Astrocyte of the spinal cord (primary cell): ENCODE measurements around the gene ADAMTS2.
A peak's percentile ranks its signal among the peaks of the same experiment; 100 is the strongest.

Experiments
- DNase-seq: peaks from one replicate; pipeline ENCODE4 v3.0.0; 2011; ENCODE audit warnings: low read depth, low spot score
- H3K4me3 ChIP-seq: 2 replicates; pipeline ENCODE4 v1.5.1; 2011; ENCODE audit warnings: low read depth, mild to moderate bottlenecking, low read length, moderate library complexity
- in situ Hi-C: cut with HindIII; loops from 2 replicates; pipeline ENCODE4 v1.10.0; 2017; ENCODE audit warnings: low sequenced_read_pairs
- TF ChIP-seq, protein P1 (sequence below): IDR thresholded peaks from 2 replicates; pipeline ENCODE4 v1.5.1; 2012; ENCODE audit warnings: low read depth, mild to moderate bottlenecking, low read length, inconsistent platforms

Gene ADAMTS2

DNA sequence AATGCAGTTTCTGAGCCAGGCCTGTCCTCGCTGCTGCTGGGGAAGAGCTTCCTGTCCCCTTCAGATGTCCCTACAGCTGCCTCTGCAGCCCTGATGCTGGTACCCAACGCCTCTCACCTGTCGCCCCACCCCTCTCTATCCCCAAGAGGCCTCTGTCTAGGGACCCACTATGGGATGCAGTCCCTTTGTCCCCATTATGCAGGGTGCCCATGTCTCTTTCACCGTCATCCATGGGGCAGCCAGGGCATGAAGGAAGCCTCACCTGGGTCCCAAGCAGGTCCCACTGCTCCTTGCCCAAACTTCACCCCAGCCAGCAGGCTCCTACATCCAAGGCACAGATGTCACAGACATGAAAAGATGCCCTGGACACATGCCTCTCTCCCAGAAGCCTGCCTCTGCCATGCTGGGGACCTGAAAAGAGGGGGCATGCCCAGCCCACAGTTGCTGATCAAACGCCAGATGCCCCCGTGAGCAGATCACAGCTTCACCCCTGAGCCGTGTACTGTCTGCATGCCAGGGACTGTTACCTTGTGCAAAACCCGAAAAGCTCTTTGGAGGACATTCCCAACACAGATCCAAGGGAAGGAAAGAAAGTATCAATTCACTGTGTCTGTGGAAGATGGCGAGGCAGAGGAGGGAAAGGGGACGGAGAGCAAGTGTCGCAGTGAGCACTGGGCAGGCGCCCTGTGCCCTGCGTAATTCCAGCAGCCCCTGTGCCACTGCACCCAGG is 81.0 kb downstream of the ADAMTS2 start:
- H3K4me3 ChIP-seq: no peak overlapping the region
- TF ChIP-seq, protein P1, sequence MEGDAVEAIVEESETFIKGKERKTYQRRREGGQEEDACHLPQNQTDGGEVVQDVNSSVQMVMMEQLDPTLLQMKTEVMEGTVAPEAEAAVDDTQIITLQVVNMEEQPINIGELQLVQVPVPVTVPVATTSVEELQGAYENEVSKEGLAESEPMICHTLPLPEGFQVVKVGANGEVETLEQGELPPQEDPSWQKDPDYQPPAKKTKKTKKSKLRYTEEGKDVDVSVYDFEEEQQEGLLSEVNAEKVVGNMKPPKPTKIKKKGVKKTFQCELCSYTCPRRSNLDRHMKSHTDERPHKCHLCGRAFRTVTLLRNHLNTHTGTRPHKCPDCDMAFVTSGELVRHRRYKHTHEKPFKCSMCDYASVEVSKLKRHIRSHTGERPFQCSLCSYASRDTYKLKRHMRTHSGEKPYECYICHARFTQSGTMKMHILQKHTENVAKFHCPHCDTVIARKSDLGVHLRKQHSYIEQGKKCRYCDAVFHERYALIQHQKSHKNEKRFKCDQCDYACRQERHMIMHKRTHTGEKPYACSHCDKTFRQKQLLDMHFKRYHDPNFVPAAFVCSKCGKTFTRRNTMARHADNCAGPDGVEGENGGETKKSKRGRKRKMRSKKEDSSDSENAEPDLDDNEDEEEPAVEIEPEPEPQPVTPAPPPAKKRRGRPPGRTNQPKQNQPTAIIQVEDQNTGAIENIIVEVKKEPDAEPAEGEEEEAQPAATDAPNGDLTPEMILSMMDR: no peak
- in situ Hi-C loops: no loop called here
- DNase-seq: no peak

DNA sequence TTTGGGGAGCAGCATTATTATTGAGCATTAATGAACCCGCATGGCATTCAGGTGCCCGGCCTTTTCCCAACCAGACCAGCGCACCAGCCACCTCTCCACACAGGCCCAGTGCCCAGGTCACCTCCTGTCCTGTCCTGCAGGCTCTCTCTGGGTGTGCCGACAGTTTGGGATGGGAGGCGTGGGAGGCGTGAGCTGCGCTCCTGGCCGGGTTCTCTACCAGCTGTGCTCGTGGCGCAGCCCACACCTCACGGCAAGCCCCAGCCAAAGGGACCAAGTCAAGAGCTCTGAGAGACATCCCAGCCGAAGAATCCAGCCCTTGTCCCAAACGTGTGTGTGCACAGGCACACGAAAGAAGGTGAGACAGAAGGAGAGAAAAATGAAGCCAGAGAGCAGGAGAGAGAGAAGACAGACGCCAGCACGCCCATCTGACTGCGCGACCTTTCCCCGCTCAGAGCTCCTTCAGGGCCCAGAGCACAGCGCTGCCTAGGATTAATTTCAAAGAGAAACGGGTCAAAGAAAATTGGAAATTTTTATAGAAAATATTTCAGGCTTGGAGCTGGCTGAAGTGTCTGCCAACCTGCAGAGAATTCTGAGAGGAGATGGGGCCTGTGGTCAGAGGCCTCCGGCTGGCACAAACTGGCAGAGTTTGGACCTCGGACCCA is 81.7 kb downstream of the ADAMTS2 start:
- no peak overlapping the region for H3K4me3 ChIP-seq
- in situ Hi-C loops: no loop called here
- no peak for DNase-seq
- TF ChIP-seq, protein P1: no peak

DNA sequence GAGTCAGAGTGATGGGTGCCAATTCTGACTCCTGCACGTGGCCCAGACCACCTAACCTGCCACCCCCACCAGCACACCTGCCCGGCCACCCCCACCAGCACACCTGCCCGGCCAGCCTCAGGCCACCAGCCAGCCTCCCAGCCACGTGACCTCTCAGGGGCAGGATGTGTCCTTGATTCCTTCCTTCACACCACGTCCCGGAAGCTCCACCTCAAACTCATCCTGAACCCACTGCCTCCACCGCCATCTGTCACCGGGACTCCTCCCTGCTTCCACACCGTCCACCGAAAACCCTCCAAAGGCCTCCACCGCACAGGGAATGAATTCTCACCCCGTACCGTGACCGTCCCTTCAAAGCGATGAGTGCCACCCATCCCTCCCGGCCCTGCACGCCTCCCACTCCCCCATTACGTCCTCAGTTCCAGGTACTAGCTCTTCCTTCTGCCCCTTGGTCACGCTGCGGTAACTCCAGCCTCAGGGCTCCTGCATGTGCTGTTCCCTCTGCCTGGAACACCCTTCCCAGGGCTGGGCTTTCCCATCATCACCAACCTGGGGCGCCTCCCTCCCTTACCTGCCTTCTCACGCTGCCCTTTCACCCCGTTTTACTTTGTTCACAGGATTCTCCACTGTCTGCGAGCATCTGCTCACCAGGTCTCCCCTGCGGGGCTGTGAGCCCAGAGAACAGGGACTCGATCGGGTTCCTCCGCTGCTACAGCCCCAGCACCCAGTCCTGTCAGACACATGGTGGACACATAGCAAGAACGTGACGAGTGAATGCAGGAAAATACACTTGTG is 82.9 kb downstream of the ADAMTS2 start:
- TF ChIP-seq, protein P1: no peak
- H3K4me3 ChIP-seq: no peak overlapping the region
- in situ Hi-C loops: no loop called here
- no peak for DNase-seq

DNA sequence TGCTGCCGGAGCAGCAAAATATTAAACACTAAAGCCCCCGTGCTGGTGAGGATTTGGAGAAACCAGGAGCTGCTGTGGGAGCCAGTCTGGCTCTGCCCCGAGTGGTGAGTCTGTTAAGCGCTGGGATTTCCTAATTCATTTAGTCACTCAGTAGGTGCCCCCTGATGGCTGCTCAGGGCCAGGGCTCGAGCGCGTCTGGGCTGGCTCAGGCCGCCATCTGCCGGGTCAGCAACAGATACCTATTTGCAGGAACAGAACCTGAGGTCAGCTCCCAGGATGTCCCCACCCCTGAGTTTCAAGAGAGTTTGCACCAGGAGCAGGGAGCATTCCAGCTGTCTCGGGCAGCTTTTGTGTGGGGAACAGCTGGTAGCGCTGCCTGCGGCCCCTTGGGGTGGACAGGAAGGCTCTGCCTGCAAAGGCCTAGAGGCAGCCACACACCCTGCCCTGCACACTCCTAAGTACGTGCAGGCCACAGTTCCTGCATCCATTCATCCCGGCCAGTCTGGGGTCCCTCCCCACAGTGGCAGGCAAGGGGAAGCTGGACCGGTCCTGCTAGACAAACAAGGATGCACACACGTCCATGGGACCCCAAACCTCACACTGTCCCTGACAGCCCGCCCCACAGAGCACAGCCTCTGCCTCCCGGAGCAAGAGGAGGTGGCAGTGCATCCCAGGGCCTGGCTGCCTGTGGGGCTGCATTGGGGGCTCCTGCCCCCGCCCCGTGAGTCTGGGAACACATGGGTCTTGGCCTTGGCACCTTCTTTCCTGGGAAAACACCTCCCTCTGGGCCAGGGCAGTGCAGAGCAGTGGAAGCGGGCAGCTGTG is 83.7 kb downstream of the ADAMTS2 start:
- in situ Hi-C loops: no loop called here
- no peak overlapping the region for H3K4me3 ChIP-seq
- no peak for DNase-seq
- TF ChIP-seq, protein P1: peak; percentile 32

DNA sequence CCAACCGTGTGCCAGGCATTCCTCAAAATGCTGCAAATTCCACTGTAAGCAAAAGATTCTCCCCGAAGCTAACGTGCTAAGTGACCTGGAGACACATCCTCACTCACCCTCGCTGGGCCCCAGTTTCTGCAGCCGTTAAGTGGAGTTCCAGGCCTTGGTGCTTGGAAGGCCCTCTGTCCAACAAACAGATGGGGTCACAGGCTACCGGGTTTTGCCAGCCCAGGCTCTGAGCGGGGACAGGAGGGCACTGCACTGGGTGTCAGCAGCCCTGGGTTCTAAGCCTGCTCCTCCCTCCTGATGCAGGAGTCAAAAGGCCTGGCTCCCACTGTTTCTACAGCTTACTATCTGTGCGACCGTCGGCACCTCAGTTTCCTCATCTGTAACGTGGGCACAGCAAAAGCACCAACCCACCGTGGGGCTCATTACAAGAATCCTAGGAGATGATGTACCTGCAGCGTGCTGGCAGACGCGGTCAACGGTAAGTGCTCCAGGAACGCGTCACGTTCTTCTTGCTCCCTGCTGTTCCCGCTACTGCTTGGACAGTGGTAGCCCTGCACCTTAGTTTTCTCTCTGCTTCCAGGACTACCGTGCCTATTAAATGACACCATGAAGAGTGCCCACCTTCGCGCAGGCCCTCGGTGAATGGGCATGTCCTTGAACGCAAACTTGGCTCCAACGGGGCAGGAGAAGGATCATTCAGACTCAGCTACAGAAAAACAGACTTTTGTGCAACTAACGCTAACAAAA is 84.8 kb downstream of the ADAMTS2 start:
- H3K4me3 ChIP-seq: no peak overlapping the region
- no peak for DNase-seq
- TF ChIP-seq, protein P1: no peak
- in situ Hi-C loops: no loop called here
